IPS-NIHi11 (cell line): ENCODE measurements around the gene TMEM222.
A peak's percentile ranks its signal among the peaks of the same experiment; 100 is the strongest.

Experiments used
- DNase-seq: peaks from one replicate; pipeline ENCODE4 v3.0.0; 2012; ENCODE audit warnings: mixed read lengths, low spot score

The TMEM222 gene

GRCh38 chr1:27306892-27307761 is 14.8 kb upstream of the TMEM222 start:
- peak; percentile 72 for DNase-seq

GRCh38 chr1:27307874-27308598 is 13.9 kb upstream of the TMEM222 start:
- no peak for DNase-seq

GRCh38 chr1:27314169-27314568 is 7.8 kb upstream of the TMEM222 start:
- DNase-seq, result no peak

GRCh38 chr1:27314737-27315136 is 7.2 kb upstream of the TMEM222 start:
- no peak for DNase-seq

- DNase-seq, result no peak
Measured at GRCh38 chr1:27316860-27317259, 5.1 kb upstream of the TMEM222 start.

- DNase-seq, result no peak
Measured at GRCh38 chr1:27318136-27318535, 3.8 kb upstream of the TMEM222 start.

- DNase-seq, result no peak
Measured at GRCh38 chr1:27318596-27318995, 3.4 kb upstream of the TMEM222 start.

- no peak for DNase-seq
Measured at GRCh38 chr1:27322569-27323240, 742 bp downstream of the TMEM222 start.

GRCh38 chr1:27325286-27325685 is 3.3 kb downstream of the TMEM222 start:
- DNase-seq, result no peak

GRCh38 chr1:27327964-27328363 is 6.0 kb downstream of the TMEM222 start:
- DNase-seq, result no peak

- no peak for DNase-seq
Measured at GRCh38 chr1:27330786-27331185, 8.8 kb downstream of the TMEM222 start.

GRCh38 chr1:27331426-27331825 is 9.5 kb downstream of the TMEM222 start:
- no peak for DNase-seq

- no peak for DNase-seq
Measured at GRCh38 chr1:27331922-27332321, 10.0 kb downstream of the TMEM222 start.

- peak; percentile 94 for DNase-seq
Measured at GRCh38 chr1:27332536-27333281, 10.7 kb downstream of the TMEM222 start.

- DNase-seq, result no peak
Measured at GRCh38 chr1:27333717-27334279, 11.8 kb downstream of the TMEM222 start.

- no peak for DNase-seq
Measured at GRCh38 chr1:27335506-27336422, 13.8 kb downstream of the TMEM222 start.

- no peak for DNase-seq
Measured at GRCh38 chr1:27336756-27337155, 14.8 kb downstream of the TMEM222 start.

GRCh38 chr1:27338751-27339150 is 16.8 kb downstream of the TMEM222 start:
- DNase-seq, result no peak

GRCh38 chr1:27339213-27339612 is 17.2 kb downstream of the TMEM222 start:
- no peak for DNase-seq

- DNase-seq, result peak; percentile 88
Measured at GRCh38 chr1:27341525-27342252, 19.7 kb downstream of the TMEM222 start, which contains the start of gene SYTL1. TSS of gene SYTL1 (plus strand) at chr1:27342022. CDS start at chr1:27345335, 3,313 bp downstream.
